Measurements from ENCODE around the gene SVEP1.

DNA sequence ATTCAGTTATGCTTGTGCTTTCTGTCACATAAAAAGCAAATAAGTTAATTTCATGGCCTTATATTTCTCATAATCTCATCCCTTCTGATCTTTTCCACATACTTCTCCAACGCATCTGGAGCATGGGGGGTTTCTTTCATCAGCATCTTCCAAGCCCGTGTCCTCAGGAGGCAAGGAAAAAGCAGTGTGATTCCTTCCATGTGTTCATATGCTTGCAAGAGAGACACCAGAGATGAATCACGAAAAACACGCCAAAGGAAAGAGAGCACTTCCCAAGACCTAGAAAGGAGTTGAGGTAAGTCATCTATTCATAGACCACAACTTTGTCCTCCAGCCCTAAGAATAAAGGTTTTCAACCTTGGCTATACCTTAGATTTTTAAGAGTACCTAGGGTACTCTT lies 26.0 kb upstream of the SVEP1 start:
- TF ChIP-seq SUZ12 (IDR thresholded peaks at IDR 0.05) (no peak), ELF4 (IDR thresholded peaks at IDR 0.05) (no peak), ZNF384 (IDR thresholded peaks at IDR 0.05) (no peak), LEF1 (IDR thresholded peaks at IDR 0.05; ENCODE audit: borderline replicate concordance) (no peak), FOXA1 (IDR thresholded peaks at IDR 0.05) (no peak), FOXM1 (IDR thresholded peaks at IDR 0.05; ENCODE audit: borderline replicate concordance) (no peak), SP1 (IDR thresholded peaks at IDR 0.05) (no peak), L3MBTL2 (conservative IDR thresholded peaks at IDR 0.05) (no peak)

Measured in HEK293T (cell line).